Measurements from ENCODE around the gene HOXD9.

HOXD9 gene

DNA sequence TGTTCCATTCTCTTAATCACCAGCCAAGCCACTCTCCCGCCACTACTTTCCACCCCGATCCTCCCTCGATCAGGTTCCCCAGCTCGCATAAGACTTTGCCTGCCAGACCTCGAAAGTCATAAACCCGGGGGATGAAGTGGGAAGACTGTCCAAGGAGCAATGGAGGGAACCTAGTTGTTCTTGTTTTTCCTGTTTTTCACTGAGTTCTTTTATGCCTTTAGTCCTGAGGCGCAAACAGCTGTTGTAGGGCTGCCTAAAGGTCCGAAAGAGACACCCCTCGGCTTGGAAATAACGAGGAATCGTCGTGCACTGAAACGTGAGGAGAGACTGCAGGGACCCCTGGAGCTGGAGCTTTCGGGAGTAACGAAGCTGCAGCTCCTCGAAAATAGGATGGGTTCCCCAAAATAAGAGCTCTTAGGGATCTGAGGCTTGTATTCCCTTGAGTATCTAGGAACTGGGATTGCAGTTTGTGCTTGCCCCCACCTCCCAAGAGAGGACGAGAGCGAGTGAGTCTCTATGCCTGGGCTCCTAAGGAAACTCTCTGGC, 24.6 kb upstream of the HOXD9 start:
- H3K9ac ChIP-seq (ENCODE audit: low read length in 5 of 5) = no peak overlapping the region
- peaks cover 0 to 47% (median 33%) of the 10 kb centered on the region in 5 donors for H3K4me1 ChIP-seq (ENCODE audit: control insufficient read depth in 5 of 5, insufficient read depth in 5 of 5, low read length in 5 of 5)
- H3K4me3 ChIP-seq (ENCODE audit: low read depth in 1 of 5, low read length in 5 of 5) = peak overlapping the region; percentile 7 to 65 (median 50)
- peaks cover 0 to 2% (median 0%) of the 10 kb centered on the region in 5 donors for H3K9me3 ChIP-seq (ENCODE audit: control insufficient read depth in 5 of 5, low read length in 5 of 5)
- peaks cover 86 to 98% (median 93%) of the 10 kb centered on the region in 5 donors for H3K27me3 ChIP-seq (ENCODE audit: control insufficient read depth in 5 of 5, insufficient read depth in 4 of 5, low read length in 5 of 5)
- H3K27ac ChIP-seq (ENCODE audit: low read depth, low read length) = no peak overlapping the region
- no peaks in the 10 kb centered on the region for H3K36me3 ChIP-seq (ENCODE audit: control insufficient read depth in 5 of 5, insufficient read depth in 5 of 5, low read length in 5 of 5)

DNA sequence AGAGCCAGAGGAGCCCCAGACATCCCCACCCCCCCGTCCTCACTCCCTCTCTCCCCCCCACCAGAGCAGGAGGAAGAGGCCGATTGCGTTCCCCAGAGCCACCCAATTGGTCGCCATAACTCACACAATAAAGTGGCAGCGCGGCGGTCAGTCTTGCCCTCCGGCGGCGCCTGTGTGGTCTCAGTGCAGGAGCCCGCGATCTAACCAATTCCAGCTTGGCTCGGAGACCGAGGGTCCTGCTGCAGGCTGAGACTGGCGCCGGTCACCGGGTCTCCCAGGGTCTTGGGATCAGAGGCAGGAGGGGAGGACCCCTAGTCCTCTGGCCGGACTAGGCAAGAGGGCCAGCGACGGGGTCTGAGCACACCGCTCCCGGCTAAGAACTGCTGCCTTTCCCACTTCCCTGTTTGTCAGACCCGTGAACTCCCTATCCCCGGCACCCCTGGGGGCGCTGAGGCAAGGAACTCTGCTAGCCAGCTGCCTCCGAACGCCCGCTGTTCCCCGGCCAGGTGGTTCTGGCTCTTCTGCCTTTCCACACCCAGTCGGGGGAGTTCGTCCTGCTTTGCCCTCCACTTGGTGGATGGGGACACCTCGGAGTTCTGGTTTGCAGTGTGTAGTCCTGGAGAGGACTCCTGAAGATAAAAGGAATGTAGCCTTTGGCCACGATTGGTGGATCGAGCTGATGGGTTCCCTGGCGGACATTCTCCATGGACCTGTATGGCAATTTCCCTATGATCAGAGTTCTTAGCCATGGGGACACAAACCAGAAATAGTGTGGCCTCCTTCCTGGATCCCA, 24.0 kb upstream of the HOXD9 start:
- Histone ChIP-seq H3K27me3 (ENCODE audit: control insufficient read depth in 5 of 5, insufficient read depth in 4 of 5, low read length in 5 of 5) (peaks cover 85 to 99% (median 93%) of the 10 kb centered on the region in 5 donors), H3K36me3 (ENCODE audit: control insufficient read depth in 5 of 5, insufficient read depth in 5 of 5, low read length in 5 of 5) (no peaks in the 10 kb centered on the region), H3K9me3 (ENCODE audit: control insufficient read depth in 5 of 5, low read length in 5 of 5) (peaks cover 0 to 2% (median 0%) of the 10 kb centered on the region in 5 donors), H3K4me3 (ENCODE audit: low read depth in 1 of 5, low read length in 5 of 5) (no peak overlapping the region), H3K4me1 (ENCODE audit: control insufficient read depth in 5 of 5, insufficient read depth in 5 of 5, low read length in 5 of 5) (peaks cover 0 to 41% (median 27%) of the 10 kb centered on the region in 5 donors), H3K27ac (ENCODE audit: low read depth, low read length) (no peak overlapping the region), H3K9ac (ENCODE audit: low read length in 5 of 5) (no peak overlapping the region)

DNA sequence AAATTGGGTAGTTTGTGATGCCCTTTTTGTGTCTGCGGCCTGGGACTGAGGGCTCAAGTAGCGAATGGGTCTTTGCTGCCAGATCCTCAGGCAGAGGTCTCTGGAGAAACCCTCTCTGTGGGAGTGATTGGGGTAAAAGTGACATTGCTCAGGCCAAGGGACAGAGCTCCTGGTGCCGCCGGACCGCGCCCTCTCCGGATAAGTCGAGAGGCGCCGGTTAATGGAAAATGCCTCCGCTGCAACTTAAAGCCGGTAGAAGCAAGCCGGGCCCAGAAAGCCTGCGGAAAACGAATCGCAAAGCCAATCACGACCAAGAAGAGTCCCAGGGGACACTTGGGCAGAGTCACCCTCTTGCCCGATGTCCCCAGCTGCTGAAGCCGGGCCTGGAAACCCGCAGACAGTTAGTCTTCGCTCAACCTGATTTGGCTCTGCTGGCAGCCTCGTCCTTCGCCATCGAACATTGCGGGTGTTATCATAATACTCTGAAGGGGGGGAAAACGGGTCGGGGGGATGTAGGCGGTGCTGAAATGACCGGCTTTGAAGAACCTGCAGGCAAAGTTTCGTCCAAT, 23.3 kb upstream of the HOXD9 start:
- Histone ChIP-seq H3K27me3 (ENCODE audit: control insufficient read depth in 5 of 5, insufficient read depth in 4 of 5, low read length in 5 of 5) (peaks cover 86 to 99% (median 92%) of the 10 kb centered on the region in 5 donors), H3K9me3 (ENCODE audit: control insufficient read depth in 5 of 5, low read length in 5 of 5) (peaks cover 0 to 2% (median 0%) of the 10 kb centered on the region in 5 donors), H3K4me3 (ENCODE audit: low read depth in 1 of 5, low read length in 5 of 5) (peak overlapping the region in 1 of 5 donors; percentile 18), H3K4me1 (ENCODE audit: control insufficient read depth in 5 of 5, insufficient read depth in 5 of 5, low read length in 5 of 5) (peaks cover 0 to 42% (median 28%) of the 10 kb centered on the region in 5 donors), H3K36me3 (ENCODE audit: control insufficient read depth in 5 of 5, insufficient read depth in 5 of 5, low read length in 5 of 5) (no peaks in the 10 kb centered on the region), H3K9ac (ENCODE audit: low read length in 5 of 5) (no peak overlapping the region), H3K27ac (ENCODE audit: low read depth, low read length) (no peak overlapping the region)

DNA sequence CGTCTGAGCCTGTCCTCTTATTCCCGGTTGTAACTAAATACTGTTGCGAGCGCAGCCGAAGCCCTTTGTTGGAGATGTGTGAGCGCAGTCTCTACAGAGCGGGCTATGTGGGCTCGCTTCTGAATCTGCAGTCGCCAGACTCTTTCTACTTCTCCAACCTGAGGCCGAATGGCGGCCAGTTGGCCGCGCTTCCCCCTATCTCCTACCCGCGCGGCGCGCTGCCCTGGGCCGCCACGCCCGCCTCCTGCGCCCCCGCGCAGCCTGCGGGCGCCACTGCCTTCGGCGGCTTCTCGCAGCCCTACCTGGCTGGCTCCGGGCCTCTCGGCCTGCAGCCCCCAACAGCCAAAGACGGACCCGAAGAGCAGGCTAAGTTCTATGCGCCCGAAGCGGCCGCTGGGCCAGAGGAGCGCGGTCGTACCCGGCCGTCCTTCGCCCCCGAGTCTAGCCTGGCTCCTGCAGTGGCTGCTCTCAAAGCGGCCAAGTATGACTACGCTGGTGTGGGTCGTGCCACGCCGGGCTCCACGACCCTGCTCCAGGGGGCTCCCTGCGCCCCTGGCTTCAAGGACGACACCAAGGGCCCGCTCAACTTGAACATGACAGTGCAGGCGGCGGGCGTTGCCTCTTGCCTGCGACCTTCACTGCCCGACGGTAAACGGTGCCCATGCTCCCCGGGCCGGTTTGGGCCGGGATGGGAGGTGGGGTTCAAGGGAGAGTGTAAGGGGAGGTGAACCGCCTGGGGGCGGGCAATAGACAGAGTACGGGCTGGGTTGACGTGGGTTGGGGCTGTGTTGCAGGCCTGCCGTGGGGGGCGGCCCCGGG, 22.6 kb upstream of the HOXD9 start, which contains the start of gene HOXD12:
Gene HOXD12 (plus strand): TSS at position 68 of the 819 bp plus-strand sequence. CDS start 7 bp downstream, at position 75.
- H3K27ac ChIP-seq (ENCODE audit: low read depth, low read length) = no peak within 1 kb of the TSS

DNA sequence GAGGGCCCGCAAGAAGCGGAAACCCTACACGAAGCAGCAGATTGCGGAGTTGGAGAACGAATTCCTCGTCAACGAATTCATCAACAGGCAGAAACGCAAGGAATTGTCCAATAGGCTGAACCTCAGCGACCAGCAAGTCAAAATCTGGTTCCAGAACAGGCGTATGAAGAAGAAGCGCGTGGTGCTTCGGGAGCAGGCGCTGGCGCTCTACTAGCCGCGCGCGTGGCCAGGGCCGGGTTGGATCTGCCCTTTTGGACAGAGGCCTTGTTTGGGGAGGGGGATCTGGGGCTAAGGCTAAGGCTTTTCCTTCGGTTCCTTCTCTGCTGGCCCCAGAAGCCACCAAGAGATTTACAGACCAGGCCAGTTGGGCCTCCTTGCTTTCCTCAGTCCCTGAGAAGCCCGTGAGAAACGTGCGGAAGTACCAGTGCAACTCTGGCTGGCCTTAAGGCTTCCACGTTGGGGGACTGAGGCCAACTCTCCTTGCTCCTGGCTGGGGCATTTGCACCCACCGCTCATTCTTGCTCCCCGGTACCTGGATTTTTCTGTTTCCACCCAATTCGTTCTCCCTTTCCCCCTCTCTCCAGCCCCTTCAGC, 21.9 kb upstream of the HOXD9 start:
- H3K9ac ChIP-seq (ENCODE audit: low read length in 5 of 5) = no peak overlapping the region
- peaks cover 86 to 99% (median 94%) of the 10 kb centered on the region in 5 donors for H3K27me3 ChIP-seq (ENCODE audit: control insufficient read depth in 5 of 5, insufficient read depth in 4 of 5, low read length in 5 of 5)
- H3K4me3 ChIP-seq (ENCODE audit: low read depth in 1 of 5, low read length in 5 of 5) = no peak overlapping the region
- peaks cover 0 to 52% (median 37%) of the 10 kb centered on the region in 5 donors for H3K4me1 ChIP-seq (ENCODE audit: control insufficient read depth in 5 of 5, insufficient read depth in 5 of 5, low read length in 5 of 5)
- H3K9me3 ChIP-seq (ENCODE audit: control insufficient read depth in 5 of 5, low read length in 5 of 5) = no peaks in the 10 kb centered on the region
- no peaks in the 10 kb centered on the region for H3K36me3 ChIP-seq (ENCODE audit: control insufficient read depth in 5 of 5, insufficient read depth in 5 of 5, low read length in 5 of 5)
- H3K27ac ChIP-seq (ENCODE audit: low read depth, low read length) = no peak overlapping the region

More for the DNA sequence above, 22.6 kb upstream of the HOXD9 start, which contains the start of gene HOXD12:
- H3K4me3 ChIP-seq (ENCODE audit: low read depth in 1 of 5, low read length in 5 of 5) = peak within 1 kb of the TSS in 1 of 5 donors; percentile 18
- no peaks in the 10 kb centered on the region for H3K9me3 ChIP-seq (ENCODE audit: control insufficient read depth in 5 of 5, low read length in 5 of 5)
- H3K9ac ChIP-seq (ENCODE audit: low read length in 5 of 5) = no peak within 1 kb of the TSS
- no peaks in the 10 kb centered on the region for H3K36me3 ChIP-seq (ENCODE audit: control insufficient read depth in 5 of 5, insufficient read depth in 5 of 5, low read length in 5 of 5)
- peaks cover 0 to 49% (median 35%) of the 10 kb centered on the region in 5 donors for H3K4me1 ChIP-seq (ENCODE audit: control insufficient read depth in 5 of 5, insufficient read depth in 5 of 5, low read length in 5 of 5)
- peaks cover 86 to 99% (median 94%) of the 10 kb centered on the region in 5 donors for H3K27me3 ChIP-seq (ENCODE audit: control insufficient read depth in 5 of 5, insufficient read depth in 4 of 5, low read length in 5 of 5)

DNA sequence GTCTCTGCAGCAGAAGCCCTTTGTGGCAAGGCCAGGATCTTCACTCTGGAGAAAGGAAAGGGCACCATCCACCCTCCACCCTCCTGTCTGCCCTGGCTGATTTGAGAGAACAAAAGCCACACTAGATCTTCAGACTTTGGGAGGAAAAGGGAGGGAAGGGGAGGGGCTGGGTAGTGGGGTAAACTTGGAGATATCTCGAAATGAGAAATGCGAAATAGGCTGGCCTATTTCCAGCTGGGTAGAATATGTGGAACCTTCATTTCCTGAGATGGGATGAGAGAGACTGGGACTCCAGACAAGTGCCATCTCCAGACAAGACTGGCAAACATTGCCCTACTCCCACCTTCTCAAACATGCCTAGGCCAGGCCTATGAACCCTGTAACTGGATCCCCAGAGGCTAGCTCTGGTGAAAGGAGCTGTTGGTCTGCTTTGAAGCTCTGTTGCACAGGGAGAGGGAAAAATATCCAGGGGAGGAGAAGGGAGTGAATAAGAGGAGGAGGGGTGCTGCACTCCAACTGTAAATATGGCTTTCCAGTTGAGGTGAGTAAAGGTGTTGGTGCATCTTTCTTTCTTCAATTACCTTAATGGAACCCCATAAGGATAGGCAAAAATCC, 21.2 kb upstream of the HOXD9 start:
- Histone ChIP-seq H3K27ac (ENCODE audit: low read depth, low read length) (no peak overlapping the region), H3K4me3 (ENCODE audit: low read depth in 1 of 5, low read length in 5 of 5) (no peak overlapping the region)

DNA sequence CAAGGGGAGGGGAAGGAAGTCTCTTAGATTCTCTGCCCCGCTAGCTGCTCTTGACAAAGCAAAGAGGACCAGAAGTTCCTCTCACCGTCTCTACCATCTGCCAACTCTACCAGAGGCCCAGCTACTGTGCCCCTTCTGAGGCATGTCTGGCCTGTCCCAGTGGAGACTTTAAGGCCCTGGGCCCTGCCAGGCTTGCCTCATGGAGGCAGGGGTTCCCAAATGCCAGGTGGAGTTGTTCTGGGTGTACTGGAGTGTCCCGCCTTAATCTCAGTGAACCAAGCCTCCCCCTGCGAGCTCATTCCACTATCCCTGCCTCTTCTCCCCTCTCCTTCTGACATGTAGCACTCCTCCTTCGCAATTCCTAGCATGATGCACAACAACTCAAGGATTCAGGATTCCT, 20.7 kb upstream of the HOXD9 start:
- peaks cover 89 to 100% (median 95%) of the 10 kb centered on the region in 5 donors for H3K27me3 ChIP-seq (ENCODE audit: control insufficient read depth in 5 of 5, insufficient read depth in 4 of 5, low read length in 5 of 5)
- H3K4me1 ChIP-seq (ENCODE audit: control insufficient read depth in 5 of 5, insufficient read depth in 5 of 5, low read length in 5 of 5) = peaks cover 0 to 53% (median 39%) of the 10 kb centered on the region in 5 donors

More for the DNA sequence above, 21.2 kb upstream of the HOXD9 start:
- Histone ChIP-seq H3K9ac (ENCODE audit: low read length in 5 of 5) (no peak overlapping the region), H3K4me1 (ENCODE audit: control insufficient read depth in 5 of 5, insufficient read depth in 5 of 5, low read length in 5 of 5) (peaks cover 0 to 53% (median 38%) of the 10 kb centered on the region in 5 donors), H3K9me3 (ENCODE audit: control insufficient read depth in 5 of 5, low read length in 5 of 5) (no peaks in the 10 kb centered on the region), H3K36me3 (ENCODE audit: control insufficient read depth in 5 of 5, insufficient read depth in 5 of 5, low read length in 5 of 5) (no peaks in the 10 kb centered on the region), H3K27me3 (ENCODE audit: control insufficient read depth in 5 of 5, insufficient read depth in 4 of 5, low read length in 5 of 5) (peaks cover 87 to 100% (median 97%) of the 10 kb centered on the region in 5 donors)

DNA sequence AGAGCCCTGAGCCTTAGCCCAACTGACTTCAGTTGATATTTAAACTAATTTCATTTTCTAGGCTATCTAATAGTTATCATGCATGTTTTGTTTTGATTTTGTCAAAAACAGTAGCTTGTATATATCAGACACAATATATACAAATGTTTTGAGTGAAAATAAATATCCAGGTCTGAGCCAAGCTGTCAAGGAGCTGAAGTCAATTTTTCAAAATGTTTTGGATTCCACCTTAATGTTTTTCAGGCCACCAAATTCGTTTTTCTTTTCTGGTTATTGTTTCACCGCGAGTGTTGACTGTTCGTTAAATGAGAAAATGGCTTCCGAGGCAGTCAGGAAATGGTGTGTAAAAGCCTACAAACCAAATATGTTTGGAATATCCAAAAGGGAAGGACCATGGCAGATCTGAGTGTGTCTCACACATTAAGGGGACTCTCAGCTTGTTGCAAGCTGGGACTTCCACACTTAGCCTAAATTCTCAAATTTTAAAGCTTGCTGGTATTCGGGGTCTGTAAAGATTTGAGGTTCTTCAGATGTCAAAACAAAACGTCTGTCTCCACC, 20.1 kb upstream of the HOXD9 start:
- H3K27me3 ChIP-seq (ENCODE audit: control insufficient read depth in 5 of 5, insufficient read depth in 4 of 5, low read length in 5 of 5) = peaks cover 88 to 99% (median 95%) of the 10 kb centered on the region in 5 donors
- no peak overlapping the region for H3K9ac ChIP-seq (ENCODE audit: low read length in 5 of 5)

More for the DNA sequence above, 20.7 kb upstream of the HOXD9 start:
- Histone ChIP-seq H3K36me3 (ENCODE audit: control insufficient read depth in 5 of 5, insufficient read depth in 5 of 5, low read length in 5 of 5) (no peaks in the 10 kb centered on the region), H3K4me3 (ENCODE audit: low read depth in 1 of 5, low read length in 5 of 5) (no peak overlapping the region), H3K27ac (ENCODE audit: low read depth, low read length) (no peak overlapping the region), H3K9me3 (ENCODE audit: control insufficient read depth in 5 of 5, low read length in 5 of 5) (no peaks in the 10 kb centered on the region), H3K9ac (ENCODE audit: low read length in 5 of 5) (no peak overlapping the region)

More for the DNA sequence above, 20.1 kb upstream of the HOXD9 start:
- H3K4me1 ChIP-seq (ENCODE audit: control insufficient read depth in 5 of 5, insufficient read depth in 5 of 5, low read length in 5 of 5) = peaks cover 0 to 53% (median 38%) of the 10 kb centered on the region in 5 donors
- H3K27ac ChIP-seq (ENCODE audit: low read depth, low read length) = no peak overlapping the region
- H3K9me3 ChIP-seq (ENCODE audit: control insufficient read depth in 5 of 5, low read length in 5 of 5) = no peaks in the 10 kb centered on the region
- H3K36me3 ChIP-seq (ENCODE audit: control insufficient read depth in 5 of 5, insufficient read depth in 5 of 5, low read length in 5 of 5) = no peaks in the 10 kb centered on the region
- H3K4me3 ChIP-seq (ENCODE audit: low read depth in 1 of 5, low read length in 5 of 5) = no peak overlapping the region
